Endodermal cell (in vitro differentiated cells): ENCODE results near the gene RPA3. TPM values are rescaled to one million over a fixed set of nuclear protein-coding genes. Genes with fewer than 3 reads are reported as not detected.

Source experiments
- DNase-seq: peaks from one replicate; pipeline ENCODE4 v3.0.0-alpha.2; 2017
- H3K27ac ChIP-seq: 2 replicates; pipeline ENCODE4 v1.5.1; 2013; ENCODE audit warnings: mild to moderate bottlenecking, low read depth, low read length, moderate library complexity
- H3K27me3 ChIP-seq: 2 replicates; pipeline ENCODE4 v1.6.1; 2013; ENCODE audit warnings: mild to moderate bottlenecking, low read length, moderate library complexity; ENCODE audit not compliant: insufficient read depth, control insufficient read depth, poor library complexity, severe bottlenecking
- H3K36me3 ChIP-seq: 2 replicates; pipeline ENCODE4 v1.7.0; 2013; ENCODE audit warnings: mild to moderate bottlenecking, low read length, moderate library complexity; ENCODE audit not compliant: control insufficient read depth, insufficient read depth
- H3K4me1 ChIP-seq: one replicate; pipeline ENCODE4 v1.7.0; 2013; ENCODE audit warnings: low read length; ENCODE audit not compliant: control insufficient read depth, insufficient read depth
- H3K4me3 ChIP-seq: 2 replicates; pipeline ENCODE4 v1.5.1; 2013; ENCODE audit warnings: mild to moderate bottlenecking, low read length, moderate library complexity
- H3K9ac ChIP-seq: 2 replicates; pipeline ENCODE4 v1.6.1; 2013; ENCODE audit warnings: mild to moderate bottlenecking, low read length, moderate library complexity; ENCODE audit not compliant: poor library complexity, severe bottlenecking; ENCODE audit errors: extremely low read depth
- H3K9me3 ChIP-seq: 2 replicates; pipeline ENCODE4 v1.6.1; 2013; ENCODE audit warnings: mild to moderate bottlenecking, low read length, moderate library complexity; ENCODE audit not compliant: control insufficient read depth
- H3K27ac Mint-ChIP-seq: 2 replicates; pipeline ENCODE4 v1.8.0; 2020; ENCODE audit warnings: mixed read lengths
- H3K27me3 Mint-ChIP-seq: 2 replicates; pipeline ENCODE4 v1.8.0; 2021; ENCODE audit warnings: mild to moderate bottlenecking, mixed read lengths; ENCODE audit not compliant: insufficient read depth
- H3K36me3 Mint-ChIP-seq: 2 replicates; pipeline ENCODE4 v1.8.0; 2020; ENCODE audit warnings: low read depth, mixed read lengths
- H3K4me1 Mint-ChIP-seq: 2 replicates; pipeline ENCODE4 v1.8.0; 2020; ENCODE audit warnings: mixed read lengths
- H3K4me3 Mint-ChIP-seq: 2 replicates; pipeline ENCODE4 v1.8.0; 2020; ENCODE audit warnings: mild to moderate bottlenecking, moderate library complexity, mixed read lengths
- H3K9me3 Mint-ChIP-seq: 2 replicates; pipeline ENCODE4 v1.8.0; 2020; ENCODE audit warnings: mild to moderate bottlenecking, mixed read lengths
- WGBS, 2 experiments: methylation state at CpG; one replicate each; pipeline versions ENCODE4 v1.1.5 to v1.1.7; 2013; ENCODE audit warnings: missing lambda C conversion rate in 2 of 2, mixed read lengths in 1 of 2; ENCODE audit not compliant: insufficient coverage in 1 of 2, insufficient read length in 1 of 2; 5-methylcytosine and 5-hydroxymethylcytosine counted together
- total RNA-seq, 2 donors: library from RNA; stranded (reverse); fragmentation: NEBNext Ultra II Directional in 1 of 2; extraction: Animal tissue kit (Norgen Biotek cat#: 25700) in 1 of 2; gene quantifications; 2 replicates in 1 of 2; 3 replicates in 1 of 2; pipeline ENCODE4 v1.2.1, GENCODE V29; 2021
- TF ChIP-seq, protein P1 (sequence below): fragments of 200-600 bp; sonication (generic); conservative IDR thresholded peaks from 2 replicates; pipeline ENCODE4 v1.5.0; 2021; ENCODE audit warnings: antibody characterized with exemption, mild to moderate bottlenecking

The RPA3 gene
- total RNA-seq, 2 donors from 2014 or later = 65.5 to 97.8 TPM

DNA sequence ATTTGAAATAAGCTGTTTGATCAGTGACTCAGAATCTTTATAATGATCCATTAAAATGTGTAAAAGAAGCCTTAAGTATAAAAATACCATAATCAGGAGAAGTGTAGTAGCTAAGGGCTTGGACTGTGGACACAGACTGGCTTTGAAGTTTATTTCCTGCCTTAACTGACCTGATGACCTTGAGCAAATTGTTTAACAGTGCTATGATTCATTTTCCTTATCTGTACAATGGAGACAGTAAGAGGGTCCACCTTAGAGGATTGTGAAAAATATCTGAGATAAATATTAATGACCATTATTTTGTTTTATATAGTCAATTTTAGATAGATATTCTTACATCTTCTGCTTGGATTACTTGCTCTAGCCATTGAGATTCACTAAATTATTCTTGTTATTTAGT is 13.3 kb upstream of the RPA3 start:
- peaks cover 4% of the 10 kb centered on the region for H3K4me1 Mint-ChIP-seq
- Histone ChIP-seq H3K27ac (no peak overlapping the region), H3K9ac (no peak overlapping the region), H3K4me1 (peaks cover 2% of the 10 kb centered on the region), H3K4me3 (no peak overlapping the region), H3K9me3 (peaks cover 4% of the 10 kb centered on the region), H3K36me3 (no peaks in the 10 kb centered on the region), H3K27me3 (no peaks in the 10 kb centered on the region)
- H3K27ac Mint-ChIP-seq = no peak overlapping the region
- no peak overlapping the region for H3K4me3 Mint-ChIP-seq
- no peaks in the 10 kb centered on the region for H3K36me3 Mint-ChIP-seq
- peaks cover 4% of the 10 kb centered on the region for H3K27me3 Mint-ChIP-seq
- TF ChIP-seq, protein P1, sequence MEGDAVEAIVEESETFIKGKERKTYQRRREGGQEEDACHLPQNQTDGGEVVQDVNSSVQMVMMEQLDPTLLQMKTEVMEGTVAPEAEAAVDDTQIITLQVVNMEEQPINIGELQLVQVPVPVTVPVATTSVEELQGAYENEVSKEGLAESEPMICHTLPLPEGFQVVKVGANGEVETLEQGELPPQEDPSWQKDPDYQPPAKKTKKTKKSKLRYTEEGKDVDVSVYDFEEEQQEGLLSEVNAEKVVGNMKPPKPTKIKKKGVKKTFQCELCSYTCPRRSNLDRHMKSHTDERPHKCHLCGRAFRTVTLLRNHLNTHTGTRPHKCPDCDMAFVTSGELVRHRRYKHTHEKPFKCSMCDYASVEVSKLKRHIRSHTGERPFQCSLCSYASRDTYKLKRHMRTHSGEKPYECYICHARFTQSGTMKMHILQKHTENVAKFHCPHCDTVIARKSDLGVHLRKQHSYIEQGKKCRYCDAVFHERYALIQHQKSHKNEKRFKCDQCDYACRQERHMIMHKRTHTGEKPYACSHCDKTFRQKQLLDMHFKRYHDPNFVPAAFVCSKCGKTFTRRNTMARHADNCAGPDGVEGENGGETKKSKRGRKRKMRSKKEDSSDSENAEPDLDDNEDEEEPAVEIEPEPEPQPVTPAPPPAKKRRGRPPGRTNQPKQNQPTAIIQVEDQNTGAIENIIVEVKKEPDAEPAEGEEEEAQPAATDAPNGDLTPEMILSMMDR = no peak
- DNase-seq = no peak
- H3K9me3 Mint-ChIP-seq = no peaks in the 10 kb centered on the region

DNA sequence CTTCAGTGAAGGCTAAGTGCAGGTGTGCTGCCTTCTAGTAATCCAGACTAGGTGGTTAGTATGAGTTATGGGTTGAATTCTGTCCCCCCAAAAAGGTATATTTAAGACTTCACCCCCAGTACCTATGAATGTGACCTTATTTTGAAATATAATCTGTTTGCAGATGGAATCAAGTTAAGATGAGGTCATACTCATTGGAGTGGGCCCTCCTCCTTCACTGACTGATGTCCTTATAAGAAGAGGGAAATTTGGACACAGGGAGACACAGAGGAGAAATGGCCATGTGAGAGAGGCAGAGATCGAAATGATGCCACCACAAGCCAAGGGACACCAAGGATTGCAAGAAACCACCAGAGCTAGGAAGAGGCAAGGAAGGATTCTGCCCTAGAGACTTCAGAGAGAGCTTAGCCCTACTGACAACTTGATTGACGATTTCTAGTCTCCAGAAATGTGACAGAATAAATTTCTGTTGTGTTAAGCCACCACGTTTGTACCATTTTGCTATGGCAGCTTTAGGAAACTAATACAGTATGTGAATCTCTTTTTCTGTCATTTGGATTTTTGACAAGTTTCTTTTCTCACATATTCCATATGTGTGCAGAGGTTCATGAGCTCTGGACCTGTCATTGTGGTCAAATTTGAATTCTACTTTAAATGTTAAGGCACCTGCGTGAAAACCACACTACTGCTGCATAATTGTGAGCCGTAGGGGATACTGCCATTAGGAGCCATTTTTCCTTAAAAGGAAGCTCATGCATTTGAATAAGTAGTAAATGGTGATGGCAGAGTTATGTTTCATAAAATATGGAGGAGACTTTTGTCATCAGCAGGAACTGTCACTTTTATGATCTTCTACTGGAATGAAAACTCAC is 2.6 kb upstream of the RPA3 start:
- no peak overlapping the region for H3K9ac ChIP-seq
- H3K27me3 Mint-ChIP-seq = no peaks in the 10 kb centered on the region

DNA sequence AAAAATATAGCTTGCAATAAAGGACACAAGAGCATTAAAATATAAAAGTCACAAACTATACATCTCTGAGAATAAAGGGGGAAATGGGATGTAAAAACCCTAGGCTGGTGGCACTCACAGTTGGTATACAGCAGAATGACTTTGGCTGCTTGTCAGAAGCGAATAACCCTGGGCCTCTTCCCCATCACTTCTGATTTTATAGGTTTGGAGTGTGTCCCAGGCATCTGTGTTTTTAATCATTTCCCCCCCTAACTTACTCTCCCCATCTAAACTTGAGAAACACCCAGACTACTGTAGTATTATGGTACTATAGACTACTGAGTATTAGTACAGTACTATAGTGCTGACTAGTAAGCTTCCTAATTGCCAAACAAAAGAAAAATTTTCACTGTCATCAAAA is 1.8 kb upstream of the RPA3 start:
- WGBS, 2 experiments = 88% methylated on average over 1 of the region's 1 CpG; no CpG with 5 or more reads in 1 of the 2 experiments

More for the DNA sequence above, 2.6 kb upstream of the RPA3 start:
- H3K4me3 Mint-ChIP-seq = no peak overlapping the region
- no peaks in the 10 kb centered on the region for H3K36me3 ChIP-seq
- no peaks in the 10 kb centered on the region for H3K4me1 ChIP-seq
- H3K4me1 Mint-ChIP-seq = no peaks in the 10 kb centered on the region
- H3K9me3 ChIP-seq = no peaks in the 10 kb centered on the region
- H3K27ac ChIP-seq = no peak overlapping the region
- no peak for DNase-seq
- 85 to 92% methylated on average over 5 of the region's 5 CpGs for WGBS, 2 experiments
- H3K27ac Mint-ChIP-seq = no peak overlapping the region
- H3K36me3 Mint-ChIP-seq = peaks cover 5% of the 10 kb centered on the region
- H3K9me3 Mint-ChIP-seq = no peaks in the 10 kb centered on the region
- H3K4me3 ChIP-seq = no peak overlapping the region
- H3K27me3 ChIP-seq = no peaks in the 10 kb centered on the region
- TF ChIP-seq, protein P1 = no peak

More for the DNA sequence above, 1.8 kb upstream of the RPA3 start:
- no peak overlapping the region for H3K27ac ChIP-seq
- no peaks in the 10 kb centered on the region for H3K4me1 Mint-ChIP-seq
- H3K4me3 Mint-ChIP-seq = no peak overlapping the region
- no peaks in the 10 kb centered on the region for H3K4me1 ChIP-seq
- H3K27me3 ChIP-seq = no peaks in the 10 kb centered on the region
- no peak overlapping the region for H3K4me3 ChIP-seq
- no peaks in the 10 kb centered on the region for H3K9me3 Mint-ChIP-seq
- no peaks in the 10 kb centered on the region for H3K27me3 Mint-ChIP-seq
- H3K9me3 ChIP-seq = no peaks in the 10 kb centered on the region
- H3K36me3 ChIP-seq = no peaks in the 10 kb centered on the region
- TF ChIP-seq, protein P1 = no peak
- no peak for DNase-seq
- peaks cover 5% of the 10 kb centered on the region for H3K36me3 Mint-ChIP-seq
- H3K9ac ChIP-seq = no peak overlapping the region
- H3K27ac Mint-ChIP-seq = no peak overlapping the region
